Stimulated activated CD8-positive, alpha-beta memory T cell treated with anti-CD3 and anti-CD28 coated beads, Interleukin-4, amount 100 ng/mL, for 1 hour (primary cell): Measurements from ENCODE around the gene ING5.
"Not testable (repeated sequence)": the region's sequence is repeated elsewhere in the genome, so short reads cannot be mapped to it uniquely, and the experiment has no call there.

ENCODE experiments used
- DNase-seq, 2 donors: peaks; one replicate each; pipeline ENCODE4 v3.0.0-alpha.2; 2020; ENCODE audit warnings: low read depth in 2 of 2, low spot score in 1 of 2

ING5 gene

GRCh38 chr2:241703032-241703604 lies 1.3 kb downstream of the ING5 start:
- DNase-seq, result no peak

DNA sequence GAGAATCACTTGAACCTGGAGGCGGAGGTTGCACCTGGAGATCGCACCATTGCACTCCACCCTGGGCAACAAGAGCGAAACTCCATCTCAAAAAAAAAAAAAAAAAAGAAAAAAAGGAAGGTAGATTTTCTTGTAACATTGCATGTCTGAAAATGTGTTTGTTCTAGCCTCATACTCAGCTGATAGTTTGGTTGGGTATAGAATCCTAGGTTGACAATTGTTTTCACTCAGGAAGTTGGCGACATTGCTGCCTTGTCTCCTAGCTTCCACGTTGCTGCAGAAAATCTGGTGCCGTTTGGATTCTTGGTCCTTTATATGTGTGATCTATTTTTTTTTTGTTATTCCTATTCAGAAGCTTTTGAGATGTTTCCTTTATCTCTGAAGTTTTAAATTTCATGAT lies 4.7 kb downstream of the ING5 start:
- no peak for DNase-seq

DNA sequence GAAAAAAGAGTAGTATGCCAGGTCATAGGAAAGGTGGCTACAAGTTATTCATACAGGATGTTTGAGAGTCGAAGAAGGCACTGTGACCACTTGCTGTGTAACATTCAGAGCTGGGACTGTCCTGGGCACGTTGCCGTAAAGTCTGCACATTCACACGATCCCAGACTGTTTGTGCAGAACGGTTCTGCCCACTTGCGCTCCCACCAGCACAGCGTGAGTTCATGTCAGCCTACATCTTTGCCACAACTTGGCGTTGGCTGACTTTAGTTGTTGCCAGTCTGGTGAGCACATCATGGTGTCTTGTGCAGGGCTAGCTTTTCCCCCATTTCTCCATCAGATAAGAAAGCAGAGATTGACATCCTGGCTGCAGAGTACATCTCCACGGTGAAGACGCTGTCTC lies 7.0 kb downstream of the ING5 start:
- no peak for DNase-seq

GRCh38 chr2:241719093-241719492 lies 17.3 kb downstream of the ING5 start:
- no peak for DNase-seq

- no peak for DNase-seq
Measured at GRCh38 chr2:241720099-241720498, 18.3 kb downstream of the ING5 start.

- no peak for DNase-seq
Measured at GRCh38 chr2:241720560-241720959, 18.7 kb downstream of the ING5 start.

DNA sequence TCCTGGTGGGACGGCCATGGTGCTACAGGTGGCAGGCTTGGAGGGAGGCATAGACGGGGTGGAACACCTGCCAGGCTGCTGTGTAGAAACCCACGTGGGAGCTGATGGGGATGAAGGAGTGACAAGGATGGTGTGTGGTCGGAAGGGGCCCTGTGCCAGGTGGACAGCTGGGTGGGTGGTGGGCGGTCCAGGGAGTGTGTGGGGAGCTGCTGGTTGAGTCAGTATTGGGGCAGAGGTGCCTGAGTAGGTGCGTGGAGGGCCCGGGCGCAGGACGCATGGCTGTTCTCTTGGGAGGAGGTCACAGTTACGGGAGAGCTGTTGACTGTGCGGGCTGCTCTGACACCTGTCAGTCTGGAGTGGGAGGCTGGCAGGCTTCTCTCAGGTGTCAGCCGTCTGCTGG lies 20.0 kb downstream of the ING5 start:
- no peak for DNase-seq

- DNase-seq, result no peak
Measured at GRCh38 chr2:241722896-241723454, 21.1 kb downstream of the ING5 start.

GRCh38 chr2:241724259-241724974 lies 22.6 kb downstream of the ING5 start:
- DNase-seq, result no peak

DNA sequence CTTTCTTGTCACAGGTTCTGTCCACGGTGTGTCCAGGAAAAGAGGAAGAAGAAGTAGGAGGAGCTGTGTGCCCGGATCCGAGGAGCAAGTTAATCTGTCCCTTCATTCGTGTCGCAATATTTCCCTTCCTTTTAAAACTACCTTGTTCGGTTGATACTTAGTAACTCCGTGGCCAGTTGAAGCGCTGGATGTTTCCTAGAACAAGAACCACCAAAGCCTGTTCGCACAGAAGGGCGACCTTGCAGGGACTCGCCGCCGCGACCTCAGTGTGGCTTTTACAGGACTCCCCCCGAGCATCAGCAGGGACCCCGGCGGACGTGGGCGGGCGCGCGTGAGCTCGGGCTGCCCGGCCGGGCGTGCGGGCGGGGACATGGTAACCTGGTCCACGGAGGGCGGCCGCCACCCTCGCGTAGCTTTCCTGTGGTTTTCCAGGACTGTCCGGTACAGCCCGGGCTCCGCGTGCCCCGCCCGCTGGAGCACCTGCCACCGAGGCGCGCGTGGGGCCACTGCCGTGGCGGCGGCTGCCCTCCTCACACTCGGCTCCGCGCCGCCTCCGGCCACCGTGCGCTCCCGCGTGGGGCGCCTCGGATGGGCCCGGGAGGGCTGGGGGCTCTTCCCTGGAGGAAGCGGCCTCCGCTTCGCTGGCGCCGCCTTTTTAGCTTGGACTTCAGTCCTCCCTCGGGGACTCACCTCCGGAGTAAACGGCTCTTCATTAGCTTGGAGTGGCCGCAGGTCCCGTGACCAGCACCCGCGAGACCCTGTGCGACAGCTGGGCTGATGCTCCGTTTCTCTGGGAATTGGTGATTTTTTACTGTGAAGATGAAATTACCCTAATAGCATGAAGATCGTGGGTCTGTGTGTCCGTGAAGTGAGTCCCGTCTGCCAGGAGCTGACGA lies 23.4 kb downstream of the ING5 start:
- DNase-seq, result no peak

DNA sequence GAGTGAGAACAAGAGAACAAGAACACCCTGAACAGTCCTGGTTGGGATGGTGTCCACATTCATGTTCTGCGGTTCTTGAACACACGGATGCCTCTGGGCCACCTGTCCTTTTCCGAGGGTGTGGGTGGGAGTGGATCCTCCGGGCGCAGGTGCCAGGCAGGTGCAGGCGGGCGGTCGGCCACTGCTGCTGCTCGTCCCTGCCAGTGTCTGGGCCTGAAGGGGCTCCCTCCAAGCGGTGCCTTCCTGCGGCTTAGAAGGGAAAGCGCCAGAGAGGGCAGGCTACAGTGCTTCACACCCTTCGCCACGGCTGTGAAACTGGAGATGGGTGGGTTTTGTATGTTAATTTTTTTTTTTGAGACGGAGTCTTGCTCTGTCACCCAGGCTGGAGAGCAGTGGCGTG lies 24.6 kb downstream of the ING5 start:
- DNase-seq, result no peak

GRCh38 chr2:241728000-241728399 lies 26.2 kb downstream of the ING5 start:
- no peak for DNase-seq

DNA sequence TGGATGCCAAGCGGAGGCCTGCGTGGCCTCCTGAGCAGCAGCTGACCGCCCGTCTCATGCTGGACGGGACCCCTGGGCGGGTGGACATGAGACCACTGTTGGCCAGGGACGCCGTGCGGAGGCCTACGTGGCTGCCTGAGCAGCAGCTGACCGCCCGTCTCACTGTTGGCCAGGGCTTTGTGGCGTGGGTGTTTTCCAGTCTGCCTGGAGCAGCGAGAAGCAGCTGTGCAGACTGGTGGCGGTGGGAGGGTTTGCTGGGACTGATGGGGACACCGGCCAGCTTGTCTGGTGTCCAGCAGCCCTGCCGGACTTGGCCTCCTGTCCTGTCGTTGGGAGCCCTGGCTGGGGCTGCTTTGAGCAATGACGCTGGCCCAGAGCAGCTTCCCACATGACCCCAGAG lies 26.8 kb downstream of the ING5 start:
- no peak for DNase-seq

DNA sequence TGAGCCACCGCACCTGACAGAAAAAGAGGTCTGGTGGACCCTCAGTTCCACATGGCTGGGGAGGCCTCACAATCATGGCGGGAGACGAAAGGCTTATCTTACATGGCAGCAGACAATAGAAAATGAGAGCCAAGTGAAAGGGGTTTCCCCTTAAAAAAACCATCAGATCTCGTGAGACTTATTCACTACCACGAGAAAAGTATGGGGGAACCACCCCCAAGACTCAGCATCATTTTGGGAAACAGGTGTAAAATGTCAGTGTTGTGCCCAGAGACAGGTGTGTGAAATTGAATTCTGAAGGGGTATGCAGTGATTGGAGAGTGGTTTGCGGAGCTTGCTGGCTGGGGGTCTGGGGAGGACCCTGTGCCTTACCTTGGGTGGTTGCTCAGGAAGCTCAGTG lies 28.0 kb downstream of the ING5 start:
- no peak for DNase-seq

GRCh38 chr2:241730671-241731293 lies 28.9 kb downstream of the ING5 start:
- DNase-seq, result no peak

DNA sequence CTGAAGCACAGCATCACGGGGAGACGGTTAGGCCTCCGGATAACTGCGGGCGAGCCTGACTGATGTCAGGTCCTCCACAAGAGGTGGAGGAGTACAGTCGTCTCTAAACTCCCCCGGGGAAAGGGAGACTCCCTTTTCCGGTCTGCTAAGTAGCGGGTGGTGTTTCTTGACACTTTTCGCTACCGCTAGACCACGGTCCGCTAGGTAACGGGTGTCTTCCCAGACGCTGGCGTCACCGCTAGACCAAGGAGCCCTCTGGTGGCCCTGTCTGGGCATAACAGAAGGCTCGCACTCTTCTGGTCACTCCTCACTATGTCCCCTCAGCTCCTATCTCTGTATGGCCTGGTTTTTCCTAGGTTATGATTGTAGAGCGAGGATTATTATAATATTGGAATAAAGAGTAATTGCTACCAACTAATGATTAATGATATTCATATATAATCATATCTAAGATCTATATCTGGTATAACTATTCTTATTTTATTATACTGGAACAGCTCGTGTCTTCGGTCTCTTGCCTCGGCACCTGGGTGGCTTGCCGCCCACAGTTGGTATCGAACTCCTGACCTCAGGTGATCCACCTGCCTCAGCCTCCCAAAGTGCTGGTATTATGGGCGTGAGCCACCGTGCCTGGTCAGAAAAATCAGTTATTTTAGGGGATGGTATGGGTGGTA lies 30.8 kb downstream of the ING5 start:
- not testable (repeated sequence) for DNase-seq

GRCh38 chr2:241733391-241734207 lies 31.8 kb downstream of the ING5 start:
- no peak for DNase-seq

DNA sequence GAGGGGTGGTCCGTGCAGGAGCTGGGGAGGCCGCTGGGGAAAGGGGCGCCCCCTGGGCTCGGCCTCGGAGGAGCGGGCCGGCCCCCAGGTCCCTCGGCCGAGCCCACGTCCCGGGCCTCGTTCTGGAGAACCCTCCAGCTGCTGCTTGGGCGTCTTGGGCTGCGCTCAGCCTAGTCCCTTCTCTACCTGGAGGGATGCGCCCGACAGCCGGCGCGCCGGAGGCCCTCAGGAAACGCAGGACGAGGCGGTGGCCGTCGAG lies 32.3 kb downstream of the ING5 start:
- no peak for DNase-seq

GRCh38 chr2:241734467-241735208 lies 32.8 kb downstream of the ING5 start, which contains the start of gene D2HGDH:
Gene D2HGDH, plus strand, starts transcription at chr2:241734630. Its CDS starts 595 bp downstream, at chr2:241735225.
- DNase-seq, result peak; percentile 84 to 88
